SH-SY5Y (cell line): ENCODE measurements around the gene HSPB1.

ENCODE experiments used
- GATA2 ChIP-seq: IDR thresholded peaks from 2 replicates; pipeline ENCODE4 v1.6.1; 2011; ENCODE audit warnings: mild to moderate bottlenecking, low read depth, low read length
- GATA3 ChIP-seq: IDR thresholded peaks from 2 replicates; pipeline ENCODE4 v1.6.1; 2011; ENCODE audit warnings: low read depth, mild to moderate bottlenecking, low read length, moderate library complexity

Gene HSPB1

DNA sequence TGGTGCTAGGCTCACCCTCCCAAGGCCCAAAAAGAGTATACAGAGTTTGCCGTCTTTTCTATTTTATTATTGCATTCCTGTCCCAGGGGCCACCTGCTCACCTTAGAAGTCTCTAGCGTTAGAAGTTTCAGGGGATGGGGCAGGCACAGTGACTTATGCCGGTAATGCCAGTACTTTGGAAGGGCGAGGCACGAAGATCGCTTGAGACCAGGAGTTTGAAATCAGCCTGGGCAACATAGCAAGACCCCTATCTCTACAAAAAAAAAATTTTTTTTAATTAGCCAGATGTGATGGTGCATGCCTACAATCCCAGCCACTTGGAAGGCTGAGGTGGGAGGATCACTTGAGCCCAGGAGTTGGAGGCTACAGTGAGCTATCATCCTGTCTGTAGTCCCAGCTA lies 30.3 kb upstream of the HSPB1 start:
- TF ChIP-seq GATA3 (no peak), GATA2 (no peak)

DNA sequence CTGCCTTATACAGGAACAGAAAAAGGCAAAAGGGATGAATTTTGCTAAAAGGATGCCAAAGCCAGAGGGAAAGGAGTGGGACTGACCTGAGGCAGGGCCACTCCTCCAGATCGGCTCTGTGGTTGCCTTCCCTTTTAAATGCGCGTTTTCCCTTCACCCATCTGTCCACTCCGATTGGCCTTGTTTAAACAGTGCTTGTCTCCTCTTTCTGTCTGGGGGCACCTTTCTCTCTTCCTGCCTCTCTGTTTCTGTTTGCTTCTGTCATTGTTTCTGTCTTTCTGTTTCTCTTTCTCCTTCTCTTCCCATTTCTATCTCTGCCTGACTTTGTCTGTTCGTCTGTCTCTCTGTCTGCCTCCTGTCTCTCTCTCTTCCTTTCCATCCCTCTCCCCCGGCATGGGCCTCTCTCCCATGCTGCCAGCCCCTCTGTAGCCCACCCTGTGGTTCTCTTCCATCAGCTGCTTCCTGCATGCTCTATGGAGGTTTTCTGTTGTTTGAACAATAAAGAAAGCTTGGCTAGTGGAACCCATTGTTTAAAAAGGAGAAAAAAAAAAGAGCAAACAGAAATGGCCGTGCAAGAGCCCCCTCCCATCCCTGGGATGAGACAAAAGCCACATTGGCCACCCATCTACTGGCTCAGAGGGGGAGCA lies 29.5 kb upstream of the HSPB1 start:
- TF ChIP-seq GATA3 (no peak), GATA2 (no peak)

DNA sequence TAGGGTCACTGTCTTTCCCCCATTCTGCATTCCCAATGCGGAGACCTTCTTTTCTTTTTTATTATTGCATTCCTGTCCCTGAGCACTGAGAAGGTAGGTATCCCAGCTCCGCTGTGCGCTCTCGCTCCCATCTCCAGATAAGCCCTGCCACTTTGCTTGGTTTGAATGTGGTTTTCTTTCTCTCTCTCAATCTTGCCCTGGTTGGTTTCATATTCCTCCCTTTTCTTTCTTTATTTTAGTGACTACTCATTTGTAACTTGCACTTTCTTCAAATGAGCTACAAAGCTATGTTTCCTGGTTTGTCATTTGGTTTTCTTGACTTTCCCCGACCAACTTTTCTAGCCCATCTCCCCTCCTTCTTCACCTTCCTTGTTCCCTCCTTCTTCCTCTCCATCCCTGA lies 29.0 kb upstream of the HSPB1 start:
- no peak for TF ChIP-seq GATA3
- TF ChIP-seq GATA2: no peak

- TF ChIP-seq GATA2: no peak
- no peak for TF ChIP-seq GATA3
Measured at GRCh38 chr7:76278540-76278939, 23.9 kb upstream of the HSPB1 start.

- TF ChIP-seq GATA3 (no peak), GATA2 (no peak)
Measured at GRCh38 chr7:76280408-76280807, 22.1 kb upstream of the HSPB1 start.

DNA sequence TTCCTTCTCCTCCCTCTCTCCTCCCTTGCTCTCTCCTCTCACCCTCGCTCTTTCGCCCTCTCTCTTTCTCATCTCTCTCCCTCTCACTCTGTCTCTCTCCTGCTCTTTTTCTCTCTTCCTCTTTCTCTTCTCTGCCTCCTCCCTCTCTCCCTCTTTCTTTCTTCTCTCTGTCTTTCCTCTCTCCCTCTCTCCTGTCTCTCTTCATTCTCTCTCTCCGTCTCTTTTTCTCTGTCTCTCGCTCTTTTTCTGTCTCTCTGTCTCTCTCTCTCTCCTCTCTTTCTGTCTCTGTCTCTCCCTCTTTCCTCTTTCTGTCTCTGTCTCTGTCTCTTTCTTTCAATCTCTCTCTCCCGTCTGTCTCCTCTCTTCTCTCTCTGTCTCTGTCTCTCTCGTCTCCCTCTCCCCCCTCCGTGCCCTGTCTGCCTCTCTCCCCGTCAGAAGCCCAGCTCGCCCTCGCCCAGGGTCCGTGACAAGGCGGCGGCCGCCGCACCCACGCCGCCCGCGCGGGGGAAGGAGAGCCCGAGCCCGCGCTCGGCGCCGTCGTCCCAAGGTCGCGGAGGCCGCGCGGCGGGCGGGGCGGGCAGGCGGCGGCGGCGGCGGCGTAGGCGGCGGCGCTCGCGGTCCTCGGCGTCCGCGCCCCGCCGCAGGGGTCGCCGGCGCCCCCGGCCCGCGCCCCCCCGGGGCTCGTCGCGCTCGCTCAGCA lies 21.3 kb upstream of the HSPB1 start:
- no peak for TF ChIP-seq GATA3
- no peak for TF ChIP-seq GATA2

DNA sequence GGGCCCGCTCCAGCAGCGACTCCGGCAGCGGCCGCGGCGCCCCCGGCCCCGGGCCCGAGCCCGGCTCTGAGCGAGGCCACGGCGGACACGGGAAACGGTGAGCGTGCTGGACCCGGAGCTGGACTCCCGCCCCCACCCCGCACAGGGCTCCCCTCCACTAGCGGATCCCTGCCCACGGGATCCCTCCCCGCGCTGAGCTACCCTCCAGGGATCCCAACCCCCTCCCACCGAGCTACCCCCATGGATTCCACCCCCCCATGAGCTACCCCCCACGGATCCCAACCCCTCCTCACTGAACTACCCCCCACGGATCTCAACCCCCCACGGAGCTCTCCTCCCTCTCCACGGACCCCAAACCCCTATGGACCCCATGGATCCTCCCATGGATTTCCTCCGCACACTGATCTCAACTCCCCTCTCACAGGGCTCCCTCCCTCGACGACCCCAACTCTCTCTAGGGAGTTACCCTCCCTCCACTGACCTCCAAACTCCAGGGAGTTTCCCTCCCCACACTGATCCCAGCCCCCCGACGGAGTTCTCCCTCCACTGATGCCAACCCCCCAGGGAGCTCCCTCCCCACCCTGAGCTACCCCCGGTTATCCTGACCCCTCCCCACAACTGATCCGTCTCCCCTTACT lies 20.6 kb upstream of the HSPB1 start:
- TF ChIP-seq GATA3: no peak
- TF ChIP-seq GATA2: no peak

- TF ChIP-seq GATA2: no peak
- TF ChIP-seq GATA3: no peak
Measured at GRCh38 chr7:76282344-76283253, 19.9 kb upstream of the HSPB1 start.

GRCh38 chr7:76283254-76284159 lies 19.0 kb upstream of the HSPB1 start:
- no peak for TF ChIP-seq GATA2
- no peak for TF ChIP-seq GATA3

DNA sequence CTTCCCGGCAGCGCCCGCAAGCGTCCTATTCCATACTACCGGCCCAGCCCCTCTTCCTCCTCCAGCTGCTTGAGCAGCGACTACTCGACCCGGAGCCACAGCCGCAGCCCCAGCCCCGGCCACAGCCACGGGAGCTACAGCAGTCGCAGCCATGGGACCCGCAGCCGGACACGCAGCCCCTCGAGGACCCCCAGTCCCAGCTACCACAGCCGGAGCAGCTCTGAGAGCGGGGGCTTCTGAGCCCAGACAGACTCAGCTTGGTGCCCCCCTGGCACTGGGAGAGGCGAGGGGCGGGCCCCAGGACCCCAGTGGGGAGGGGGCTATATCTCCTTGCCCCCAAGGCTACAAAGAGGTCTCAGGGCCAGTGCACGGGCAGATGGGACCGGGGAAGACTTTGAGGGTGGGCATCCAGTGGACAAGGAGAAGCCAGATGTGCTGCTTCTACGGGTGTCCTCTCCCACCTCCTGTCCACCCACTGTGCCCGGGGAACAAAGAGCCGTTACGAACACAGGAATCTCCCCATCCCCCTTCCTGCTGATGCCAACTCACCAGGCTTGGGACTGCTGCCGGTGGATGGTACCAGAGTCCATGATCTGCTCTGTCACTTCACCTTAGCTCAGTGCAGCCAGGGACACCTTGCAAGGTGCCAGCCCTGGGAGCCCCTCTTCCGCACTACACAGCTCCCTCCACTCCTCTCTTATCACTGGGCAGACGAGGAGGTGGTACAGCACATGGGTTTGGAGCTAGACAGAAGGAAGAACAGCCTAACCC lies 16.7 kb upstream of the HSPB1 start:
- TF ChIP-seq GATA2 (no peak), GATA3 (no peak)

DNA sequence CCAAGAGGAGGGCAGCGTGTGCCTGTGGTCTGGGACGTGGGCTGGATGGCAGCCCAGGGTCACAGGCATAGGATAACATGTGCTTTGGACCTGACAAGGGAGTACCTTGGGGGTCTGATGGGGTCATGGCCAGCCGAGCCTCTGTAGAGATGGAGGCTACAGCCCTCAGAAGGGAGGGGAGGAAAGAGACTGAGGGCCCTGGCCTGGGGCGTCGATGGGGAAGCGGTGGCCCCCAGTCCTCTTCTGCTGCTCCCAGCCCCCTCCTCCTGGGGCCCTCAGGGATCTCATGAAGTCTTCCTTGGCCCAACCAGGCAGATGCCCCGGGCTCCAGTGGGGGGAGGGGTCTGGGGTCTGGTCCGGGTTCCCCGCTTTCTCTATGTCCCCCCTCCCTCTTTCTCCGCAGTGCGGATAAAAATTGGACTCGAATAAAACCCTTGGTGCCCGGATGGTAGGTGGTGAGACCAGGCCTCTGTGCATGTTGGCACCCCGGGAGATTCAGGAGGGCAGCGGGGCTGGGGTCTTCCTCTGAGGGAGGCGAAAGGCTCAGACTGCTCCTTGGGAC lies 15.6 kb upstream of the HSPB1 start:
- no peak for TF ChIP-seq GATA3
- TF ChIP-seq GATA2: no peak

DNA sequence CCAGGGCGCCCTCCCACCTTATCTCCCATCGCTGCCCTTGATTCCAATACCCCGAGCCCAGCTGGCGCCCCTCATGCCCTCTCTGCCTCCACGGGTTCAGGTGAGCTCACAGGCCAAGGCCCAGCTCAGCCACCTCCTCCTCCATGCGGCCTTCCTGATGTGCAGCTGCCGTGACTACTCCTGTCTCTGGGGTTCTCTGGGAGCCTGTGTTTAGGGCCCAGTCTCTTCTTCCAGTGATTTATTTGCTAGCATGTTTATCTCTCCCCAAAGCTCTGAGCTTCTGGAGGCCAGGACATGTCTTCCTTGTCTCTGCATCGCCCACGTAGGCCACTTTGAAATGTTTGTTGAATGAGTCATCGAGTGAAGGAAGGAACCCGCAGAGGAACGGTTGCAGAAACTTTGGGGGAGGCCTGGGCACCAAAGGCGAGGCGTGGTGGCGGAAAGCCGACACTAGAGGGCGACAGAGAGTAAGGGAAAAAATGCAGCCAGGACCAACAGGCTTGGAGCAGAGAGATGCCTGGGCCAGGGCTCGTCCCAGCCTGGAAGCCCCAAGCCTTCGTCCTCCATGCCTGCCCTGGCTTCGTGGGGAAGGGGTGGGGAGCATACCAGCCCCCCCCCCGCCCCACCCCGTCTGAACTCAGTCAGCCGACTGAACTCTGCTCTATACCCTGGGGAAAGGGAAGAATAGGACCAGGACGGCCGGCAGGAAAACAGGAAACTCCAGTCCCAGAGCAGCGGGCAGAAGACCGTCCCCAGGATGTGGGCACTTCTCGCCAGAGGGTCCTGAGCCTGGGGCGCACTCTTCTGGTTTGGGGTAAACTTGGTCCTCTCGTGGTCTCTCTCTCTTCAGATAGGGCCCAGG lies 10.9 kb upstream of the HSPB1 start:
- no peak for TF ChIP-seq GATA3
- TF ChIP-seq GATA2: no peak
